HepG2 (cell line): ENCODE measurements around the gene ACOXL. TPM values are rescaled to one million over a fixed set of nuclear protein-coding genes. Genes with fewer than 3 reads are reported as not detected.

ENCODE experiments used
- ATAC-seq: fragments of 200-7000 bp; cut with Tn5 transposase; 3 replicates; pipeline ENCODE4 v1.9.1; 2020; ENCODE audit warnings: mild to moderate bottlenecking, moderate library complexity
- BruUV-seq: library from RNA; stranded (reverse); fragments of 400-500 nt; replicated peaks from 2 replicates; lab custom pipeline; 2021; lab: Mats Ljungman, UMichigan
- CTCF ChIA-PET: fragments of 300-600 bp; formaldehyde crosslinking; extraction: SDS; loops from one replicate; lab custom pipeline; 2021; ENCODE audit warnings: low total read pairs, inconsistent platforms, low intra/inter-chr PET ratio; lab: Yijun Ruan, JAX
- POLR2A ChIA-PET: fragments of 350-600 bp; sonication (Branson Sonifier 250); formaldehyde crosslinking; loops from one replicate; lab custom pipeline; 2020; ENCODE audit warnings: antibody characterized with exemption, inconsistent platforms; lab: Yijun Ruan, JAX
- DNase-seq: peaks from one replicate; pipeline ENCODE4 v3.0.0-alpha.2; 2015; ENCODE audit warnings: low spot score
- FAIRE-seq: peaks from 3 replicates; lab custom pipeline; 2011; peaks lifted over from hg19 to GRCh38; lab: Jason Lieb, UNC
- H2AFZ ChIP-seq: one replicate; pipeline ENCODE4 v1.6.1; 2011; ENCODE audit warnings: low read length, inconsistent platforms
- H3K27ac ChIP-seq: fragments of 300-600 bp; 3 replicates; pipeline ENCODE4 v1.8.0; 2011; ENCODE audit warnings: mixed run types, mild to moderate bottlenecking, mixed read lengths, low read length, inconsistent platforms; ENCODE audit not compliant: insufficient read depth; ENCODE audit errors: extremely low read length
- H3K27me3 ChIP-seq, 2 experiments: fragments of 200-600 bp in 1 of 2; 2 replicates in 1 of 2; 3 replicates in 1 of 2; pipeline versions ENCODE4 v1.6.0 to v1.8.0; 2011; ENCODE audit warnings: low read length in 2 of 2, mild to moderate bottlenecking in 2 of 2, moderate library complexity in 2 of 2, inconsistent platforms in 1 of 2; ENCODE audit not compliant: insufficient read depth in 2 of 2, control insufficient read depth in 1 of 2
- H3K36me3 ChIP-seq, 2 experiments: fragments of 200-600 bp in 1 of 2; replicated peaks in 1 of 2; 2 replicates in 1 of 2; 3 replicates in 1 of 2; pipeline versions ENCODE4 v1.5.1 to v1.8.0; 2011; ENCODE audit warnings: low read length in 2 of 2, inconsistent platforms in 1 of 2; ENCODE audit not compliant: insufficient read depth in 2 of 2, control insufficient read depth in 1 of 2
- H3K4me1 ChIP-seq: 2 replicates; pipeline ENCODE4 v1.5.1; 2012; ENCODE audit warnings: low read length, inconsistent platforms; ENCODE audit not compliant: insufficient read depth
- H3K4me2 ChIP-seq: 2 replicates; pipeline ENCODE4 v1.6.0; 2011; ENCODE audit warnings: low read depth, low read length, inconsistent platforms
- H3K4me3 ChIP-seq, 3 experiments: fragments of 200-600 bp in 1 of 3; sonication (generic), shearing (Covaris generic) in 1 of 3; replicated peaks in 1 of 3; 2 replicates each; pipeline ENCODE4 v1.5.1; 2011 to 2016; ENCODE audit warnings: low read length in 3 of 3, inconsistent platforms in 2 of 3, low read depth in 2 of 3, mild to moderate bottlenecking in 2 of 3, control low read depth in 1 of 3, mixed read lengths in 1 of 3; ENCODE audit not compliant: insufficient read depth in 1 of 3
- H3K79me2 ChIP-seq: one replicate; pipeline ENCODE4 v1.6.1; 2011; ENCODE audit warnings: low read length, inconsistent platforms; ENCODE audit not compliant: insufficient read depth
- H3K9ac ChIP-seq: 2 replicates; pipeline ENCODE4 v1.6.0; 2011; ENCODE audit warnings: mild to moderate bottlenecking, low read depth, low read length, inconsistent platforms; ENCODE audit not compliant: insufficient read depth
- H3K9me3 ChIP-seq: 2 replicates; pipeline ENCODE4 v1.5.1; 2012; ENCODE audit warnings: mild to moderate bottlenecking, low read length
- H4K20me1 ChIP-seq: 2 replicates; pipeline ENCODE4 v1.6.0; 2011; ENCODE audit warnings: inconsistent platforms, mild to moderate bottlenecking, low read length, moderate library complexity; ENCODE audit not compliant: insufficient read depth
- JDP2 ChIP-seq: sonication (generic); formaldehyde crosslinking; IDR thresholded peaks from 2 replicates; pipeline ENCODE4 v1.8.1; 2022; ENCODE audit warnings: missing genetic modification reagents, borderline replicate concordance
- REL ChIP-seq: sonication (generic); formaldehyde crosslinking; conservative IDR thresholded peaks from 2 replicates; pipeline ENCODE4 v1.8.0; 2022; ENCODE audit warnings: mild to moderate bottlenecking, missing genetic modification reagents, moderate library complexity
- ZNF446 ChIP-seq: sonication (generic); formaldehyde crosslinking; IDR thresholded peaks from 2 replicates; pipeline ENCODE4 v1.5.0; 2020; ENCODE audit warnings: mild to moderate bottlenecking, missing genetic modification reagents
- WGBS: methylation state at CpG from one replicate; pipeline ENCODE4 v1.1.6; 2017; ENCODE audit warnings: low lambda C conversion rate; 5-methylcytosine and 5-hydroxymethylcytosine counted together
- in situ Hi-C: cut with HindIII; loops from 2 replicates; pipeline ENCODE4 v1.10.0; 2017; ENCODE audit warnings: low pct_unique_long_range_greater_than_20kb; ENCODE audit not compliant: extremely low pct_ligation_motif_present
- intact Hi-C: fragments of 100-400 bp; cut with micrococcal nuclease; formaldehyde crosslinking; loops from one replicate; pipeline ENCODE4 v1.10.0; 2022; ENCODE audit not compliant: unreplicated experiment
- polyA plus RNA-seq, 8 experiments: library from polyadenylated mRNA; depleted of rRNA in 3 of 8; stranded (reverse) in 7 of 8; unstranded in 1 of 8; fragments of >200 nt; fragmentation: Illumina TruSeq in 4 of 8; extraction: Trizol in 4 of 8; gene quantifications; 2 replicates each; pipeline versions ENCODE4 v1.2.1 to v1.2.3, GENCODE V29; 2011 to 2016; ENCODE audit warnings: low read depth in 4 of 8, missing spikeins in 1 of 8, mixed read lengths in 1 of 8; ENCODE audit not compliant: insufficient read depth in 1 of 8
- total RNA-seq, 5 experiments: library from RNA; depleted of rRNA; stranded (reverse); fragments of >200 nt; fragmentation: Illumina TruSeq; extraction: Trizol; gene quantifications; 2 replicates each; pipeline ENCODE4 v1.2.3, GENCODE V29; 2016; ENCODE audit warnings: low read depth in 1 of 5
- TF ChIP-seq, protein P1 (sequence below): sonication (generic); formaldehyde crosslinking; IDR thresholded peaks from 2 replicates; pipeline ENCODE4 v1.4.0; 2020; ENCODE audit warnings: missing genetic modification reagents, borderline replicate concordance
- TF ChIP-seq, protein P2 (sequence below): sonication (generic); formaldehyde crosslinking; IDR thresholded peaks from 2 replicates; pipeline ENCODE4 v1.4.0; 2020; ENCODE audit warnings: mild to moderate bottlenecking, missing genetic modification reagents

The ACOXL gene
- total and polyA plus RNA-seq, 2 of the 13 experiments (the other 11 are each of a cell fraction or from before 2014, with no cell fraction given) = not detected

- Histone ChIP-seq H3K4me3 (no peak overlapping the region), H3K79me2 (no peaks in the 10 kb centered on the region), H3K4me2 (no peak overlapping the region), H3K27ac (no peak overlapping the region), H3K36me3 (no peaks in the 10 kb centered on the region), H2AFZ (no peak overlapping the region), H3K4me1 (peaks cover 34% of the 10 kb centered on the region), H3K27me3 (peaks cover 3 to 48% of the 10 kb centered on the region in 2 experiments; a peak in 3 of 5 replicates), H4K20me1 (no peaks in the 10 kb centered on the region), H3K9ac (no peak overlapping the region), H3K9me3 (no peaks in the 10 kb centered on the region)
- in situ Hi-C loops = no loop called here
- ATAC-seq (no peak), FAIRE-seq (no peak)
- no TSS peak for BruUV-seq
- POLR2A ChIA-PET = no interaction called here
- TF ChIP-seq REL (CRISPR knock-in tag) (no peak), ZNF446 (CRISPR knock-in tag) (no peak), JDP2 (no peak)
- TF ChIP-seq, protein P1, sequence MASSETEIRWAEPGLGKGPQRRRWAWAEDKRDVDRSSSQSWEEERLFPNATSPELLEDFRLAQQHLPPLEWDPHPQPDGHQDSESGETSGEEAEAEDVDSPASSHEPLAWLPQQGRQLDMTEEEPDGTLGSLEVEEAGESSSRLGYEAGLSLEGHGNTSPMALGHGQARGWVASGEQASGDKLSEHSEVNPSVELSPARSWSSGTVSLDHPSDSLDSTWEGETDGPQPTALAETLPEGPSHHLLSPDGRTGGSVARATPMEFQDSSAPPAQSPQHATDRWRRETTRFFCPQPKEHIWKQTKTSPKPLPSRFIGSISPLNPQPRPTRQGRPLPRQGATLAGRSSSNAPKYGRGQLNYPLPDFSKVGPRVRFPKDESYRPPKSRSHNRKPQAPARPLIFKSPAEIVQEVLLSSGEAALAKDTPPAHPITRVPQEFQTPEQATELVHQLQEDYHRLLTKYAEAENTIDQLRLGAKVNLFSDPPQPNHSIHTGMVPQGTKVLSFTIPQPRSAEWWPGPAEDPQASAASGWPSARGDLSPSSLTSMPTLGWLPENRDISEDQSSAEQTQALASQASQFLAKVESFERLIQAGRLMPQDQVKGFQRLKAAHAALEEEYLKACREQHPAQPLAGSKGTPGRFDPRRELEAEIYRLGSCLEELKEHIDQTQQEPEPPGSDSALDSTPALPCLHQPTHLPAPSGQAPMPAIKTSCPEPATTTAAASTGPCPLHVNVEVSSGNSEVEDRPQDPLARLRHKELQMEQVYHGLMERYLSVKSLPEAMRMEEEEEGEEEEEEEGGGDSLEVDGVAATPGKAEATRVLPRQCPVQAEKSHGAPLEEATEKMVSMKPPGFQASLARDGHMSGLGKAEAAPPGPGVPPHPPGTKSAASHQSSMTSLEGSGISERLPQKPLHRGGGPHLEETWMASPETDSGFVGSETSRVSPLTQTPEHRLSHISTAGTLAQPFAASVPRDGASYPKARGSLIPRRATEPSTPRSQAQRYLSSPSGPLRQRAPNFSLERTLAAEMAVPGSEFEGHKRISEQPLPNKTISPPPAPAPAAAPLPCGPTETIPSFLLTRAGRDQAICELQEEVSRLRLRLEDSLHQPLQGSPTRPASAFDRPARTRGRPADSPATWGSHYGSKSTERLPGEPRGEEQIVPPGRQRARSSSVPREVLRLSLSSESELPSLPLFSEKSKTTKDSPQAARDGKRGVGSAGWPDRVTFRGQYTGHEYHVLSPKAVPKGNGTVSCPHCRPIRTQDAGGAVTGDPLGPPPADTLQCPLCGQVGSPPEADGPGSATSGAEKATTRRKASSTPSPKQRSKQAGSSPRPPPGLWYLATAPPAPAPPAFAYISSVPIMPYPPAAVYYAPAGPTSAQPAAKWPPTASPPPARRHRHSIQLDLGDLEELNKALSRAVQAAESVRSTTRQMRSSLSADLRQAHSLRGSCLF = no peak
- TF ChIP-seq, protein P2, sequence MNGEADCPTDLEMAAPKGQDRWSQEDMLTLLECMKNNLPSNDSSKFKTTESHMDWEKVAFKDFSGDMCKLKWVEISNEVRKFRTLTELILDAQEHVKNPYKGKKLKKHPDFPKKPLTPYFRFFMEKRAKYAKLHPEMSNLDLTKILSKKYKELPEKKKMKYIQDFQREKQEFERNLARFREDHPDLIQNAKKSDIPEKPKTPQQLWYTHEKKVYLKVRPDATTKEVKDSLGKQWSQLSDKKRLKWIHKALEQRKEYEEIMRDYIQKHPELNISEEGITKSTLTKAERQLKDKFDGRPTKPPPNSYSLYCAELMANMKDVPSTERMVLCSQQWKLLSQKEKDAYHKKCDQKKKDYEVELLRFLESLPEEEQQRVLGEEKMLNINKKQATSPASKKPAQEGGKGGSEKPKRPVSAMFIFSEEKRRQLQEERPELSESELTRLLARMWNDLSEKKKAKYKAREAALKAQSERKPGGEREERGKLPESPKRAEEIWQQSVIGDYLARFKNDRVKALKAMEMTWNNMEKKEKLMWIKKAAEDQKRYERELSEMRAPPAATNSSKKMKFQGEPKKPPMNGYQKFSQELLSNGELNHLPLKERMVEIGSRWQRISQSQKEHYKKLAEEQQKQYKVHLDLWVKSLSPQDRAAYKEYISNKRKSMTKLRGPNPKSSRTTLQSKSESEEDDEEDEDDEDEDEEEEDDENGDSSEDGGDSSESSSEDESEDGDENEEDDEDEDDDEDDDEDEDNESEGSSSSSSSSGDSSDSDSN = no peak
- TF ChIP-seq, all 625 proteins: peak for 0
- CTCF ChIA-PET = no interaction called here
- DNase-seq = no peak
- 66% methylated on average over 6 of the region's 6 CpGs for WGBS
- intact Hi-C loops = no loop called here
These were observed 302.2 kb downstream of the ACOXL start for GRCh38 chr2:111034606-111035005.
